HL-60 (cell line): ENCODE data around the gene VSIG10L2.

Experiments
- DNase-seq, 2 experiments: peaks; one replicate each; pipeline ENCODE4 v3.0.0-alpha.2; 2010 to 2020; ENCODE audit warnings: low read depth in 1 of 2, low spot score in 1 of 2
- H3K27ac ChIP-seq: fragments of 250-450 bp; sonication (Bioruptor Pico); replicated peaks from 2 replicates; pipeline ENCODE4 v1.5.1; 2020; ENCODE audit warnings: mild to moderate bottlenecking, moderate library complexity
- H3K27me3 ChIP-seq: fragments of 250-450 bp; sonication (Bioruptor Pico); 2 replicates; pipeline ENCODE4 v1.5.1; 2021; ENCODE audit warnings: mild to moderate bottlenecking, moderate library complexity; ENCODE audit not compliant: insufficient read depth, poor library complexity, severe bottlenecking
- H3K4me3 ChIP-seq: replicated peaks from 2 replicates; pipeline ENCODE4 v1.5.1; 2011; ENCODE audit warnings: mild to moderate bottlenecking, control low read depth, low read length; ENCODE audit not compliant: insufficient read depth
- CTCF ChIP-seq: IDR thresholded peaks from one replicate; pipeline ENCODE4 v1.5.1; 2011; ENCODE audit warnings: low read length, control low read depth, inconsistent platforms; ENCODE audit not compliant: insufficient read depth
- GABPA ChIP-seq: IDR thresholded peaks from 2 replicates; pipeline ENCODE4 v1.6.1; 2012; ENCODE audit warnings: low read depth
- POLR2AphosphoS5 ChIP-seq: IDR thresholded peaks from 2 replicates; pipeline ENCODE4 v1.6.1; 2012; ENCODE audit warnings: low read depth
- REST ChIP-seq: IDR thresholded peaks from 2 replicates; pipeline ENCODE4 v1.6.1; 2012; ENCODE audit warnings: low read depth; ENCODE audit not compliant: insufficient replicate concordance
- SPI1 ChIP-seq: IDR thresholded peaks from 2 replicates; pipeline ENCODE4 v1.6.1; 2012; ENCODE audit warnings: low read depth, mild to moderate bottlenecking, borderline replicate concordance

Gene VSIG10L2

GRCh38 chr11:125931668-125932067 lies 14.2 kb upstream of the VSIG10L2 start:
- H3K27me3 ChIP-seq = peaks cover 2% of the 10 kb centered on the region
- H3K27ac ChIP-seq = no peak overlapping the region
- H3K4me3 ChIP-seq = no peak overlapping the region
- no peak for TF ChIP-seq SPI1
- TF ChIP-seq GABPA = no peak
- TF ChIP-seq POLR2AphosphoS5 = no peak
- no peak for TF ChIP-seq REST
- TF ChIP-seq CTCF = no peak
- no peak for DNase-seq

GRCh38 chr11:125932301-125932700 lies 13.5 kb upstream of the VSIG10L2 start:
- TF ChIP-seq SPI1 = no peak
- TF ChIP-seq REST = no peak
- no peak for TF ChIP-seq POLR2AphosphoS5
- DNase-seq = no peak
- H3K4me3 ChIP-seq = no peak overlapping the region
- H3K27me3 ChIP-seq = peaks cover 2% of the 10 kb centered on the region
- no peak overlapping the region for H3K27ac ChIP-seq

- DNase-seq = no peak
- Histone ChIP-seq H3K27me3 (peaks cover 2% of the 10 kb centered on the region), H3K4me3 (no peak overlapping the region), H3K27ac (no peak overlapping the region)
- TF ChIP-seq REST = no peak
- no peak for TF ChIP-seq CTCF
- TF ChIP-seq GABPA = no peak
- no peak for TF ChIP-seq SPI1
- TF ChIP-seq POLR2AphosphoS5 = no peak
Observed at GRCh38 chr11:125933030-125933813, 12.6 kb upstream of the VSIG10L2 start.
